H1 (cell line): Measurements from ENCODE around the gene NSUN2. TPM values are rescaled to one million over a fixed set of nuclear protein-coding genes. Genes with fewer than 3 reads are reported as not detected.

Experiments used
- CTCF ChIA-PET: fragments of 300-600 bp; sonication (Branson Sonifier 250); formaldehyde crosslinking; loops from one replicate; lab custom pipeline; 2021; ENCODE audit not compliant: partially characterized antibody; lab: Charles Lee
- POLR2A ChIA-PET: fragments of 300-600 bp; sonication (Branson Sonifier 250); formaldehyde crosslinking; loops from one replicate; lab custom pipeline; 2021; ENCODE audit warnings: inconsistent platforms; ENCODE audit not compliant: partially characterized antibody; lab: Charles Lee
- DNase-seq, 2 experiments: peaks; one replicate each; pipeline versions ENCODE4 v3.0.0 to v3.0.0-alpha.2; 2010 to 2022; ENCODE audit warnings: low spot score in 2 of 2, low read depth in 1 of 2, mixed read lengths in 1 of 2
- FAIRE-seq: peaks from 2 replicates; lab custom pipeline; 2011; peaks lifted over from hg19 to GRCh38; lab: Jason Lieb, UNC
- H2AFZ ChIP-seq: 2 replicates; pipeline ENCODE4 v1.8.1; 2012; ENCODE audit warnings: low read length, inconsistent platforms
- H2AK5ac ChIP-seq: 2 replicates; pipeline ENCODE4 v1.6.1; 2013; ENCODE audit warnings: low read depth, low read length
- H2BK120ac ChIP-seq: replicated peaks from 2 replicates; pipeline ENCODE3; 2013; ENCODE audit warnings: low read depth, low read length, inconsistent platforms
- H2BK12ac ChIP-seq: 2 replicates; pipeline ENCODE4 v1.6.1; 2013; ENCODE audit warnings: low read depth, low read length
- H2BK15ac ChIP-seq: 2 replicates; pipeline ENCODE4 v1.6.1; 2013; ENCODE audit warnings: low read length
- H2BK20ac ChIP-seq: 2 replicates; pipeline ENCODE4 v1.6.1; 2013; ENCODE audit warnings: low read length
- H2BK5ac ChIP-seq: 2 replicates; pipeline ENCODE4 v1.6.1; 2013; ENCODE audit warnings: low read depth, low read length
- H3K14ac ChIP-seq: 2 replicates; pipeline ENCODE4 v1.6.1; 2013; ENCODE audit warnings: inconsistent platforms; ENCODE audit not compliant: insufficient read length
- H3K18ac ChIP-seq: 2 replicates; pipeline ENCODE4 v1.6.1; 2013; ENCODE audit warnings: low read length; ENCODE audit errors: extremely low read depth
- H3K23ac ChIP-seq: 2 replicates; pipeline ENCODE4 v1.6.1; 2013; ENCODE audit warnings: inconsistent platforms; ENCODE audit not compliant: insufficient read length
- H3K23me2 ChIP-seq: 2 replicates; pipeline ENCODE4 v1.6.1; 2013; ENCODE audit warnings: low read depth, low read length
- H3K27ac ChIP-seq: 2 replicates; pipeline ENCODE4 v1.6.1; 2011; ENCODE audit warnings: low read depth, low read length, inconsistent platforms
- H3K27me3 ChIP-seq, 4 experiments: replicated peaks in 1 of 4; 1 replicate in 1 of 4; 2 replicates in 3 of 4; pipeline versions ENCODE4 v1.6.1 to v1.8.1; 2011 to 2013; ENCODE audit warnings: low read length in 3 of 4, mild to moderate bottlenecking in 3 of 4, inconsistent platforms in 2 of 4, mixed read lengths in 2 of 4, moderate library complexity in 1 of 4; ENCODE audit not compliant: control insufficient read depth in 3 of 4, insufficient read depth in 3 of 4; ENCODE audit errors: extremely low read depth in 1 of 4
- H3K36me3 ChIP-seq, 4 experiments: 2 replicates each; pipeline versions ENCODE4 v1.6.1 to v1.8.1; 2011 to 2013; ENCODE audit warnings: mild to moderate bottlenecking in 4 of 4, low read length in 3 of 4, moderate library complexity in 2 of 4, control low read depth in 1 of 4, inconsistent platforms in 1 of 4; ENCODE audit not compliant: insufficient read depth in 4 of 4, control insufficient read depth in 2 of 4
- H3K4ac ChIP-seq: replicated peaks from 2 replicates; pipeline ENCODE3; 2013; ENCODE audit warnings: low read length, low read depth, mixed read lengths, inconsistent platforms; ENCODE audit not compliant: insufficient read length
- H3K4me1 ChIP-seq, 4 experiments: replicated peaks in 1 of 4; 1 replicate in 1 of 4; 2 replicates in 3 of 4; pipeline versions ENCODE4 v1.6.1 to v1.8.1; 2011 to 2013; ENCODE audit warnings: low read length in 3 of 4, inconsistent platforms in 2 of 4, mixed read lengths in 1 of 4; ENCODE audit not compliant: insufficient read depth in 4 of 4, control insufficient read depth in 3 of 4
- H3K4me2 ChIP-seq, 2 experiments: 2 replicates each; pipeline versions ENCODE4 v1.6.1 to v1.8.1; 2011 to 2013; ENCODE audit warnings: low read depth in 2 of 2, low read length in 2 of 2, control low read depth in 1 of 2, inconsistent platforms in 1 of 2, mild to moderate bottlenecking in 1 of 2; ENCODE audit not compliant: insufficient read depth in 1 of 2
- H3K4me3 ChIP-seq, 4 experiments: fragments of 200-600, 300-600 bp in 1 of 4; sonication (generic), shearing (Covaris generic), sonication (Bioruptor Twin) in 1 of 4; 2 replicates each; pipeline versions ENCODE4 v1.5.1 to v1.8.1; 2011 to 2016; ENCODE audit warnings: low read length in 4 of 4, low read depth in 3 of 4, control low read depth in 2 of 4, inconsistent platforms in 2 of 4, mild to moderate bottlenecking in 2 of 4, mixed read lengths in 1 of 4, moderate library complexity in 1 of 4; ENCODE audit not compliant: insufficient read depth in 2 of 4; ENCODE audit errors: extremely low read depth in 1 of 4
- H3K56ac ChIP-seq: replicated peaks from 2 replicates; pipeline ENCODE3; 2013; ENCODE audit warnings: low read depth, mild to moderate bottlenecking, mixed read lengths, low read length, inconsistent platforms; ENCODE audit not compliant: insufficient read length
- H3K79me1 ChIP-seq: 2 replicates; pipeline ENCODE4 v1.6.1; 2013; ENCODE audit warnings: low read depth, low read length, control low read depth
- H3K79me2 ChIP-seq, 2 experiments: 2 replicates each; pipeline versions ENCODE4 v1.6.1 to v1.8.1; 2012 to 2013; ENCODE audit warnings: low read length in 2 of 2, mild to moderate bottlenecking in 2 of 2, inconsistent platforms in 1 of 2; ENCODE audit not compliant: insufficient read depth in 2 of 2, control insufficient read depth in 1 of 2
- H3K9ac ChIP-seq, 4 experiments: replicated peaks in 1 of 4; 1 replicate in 1 of 4; 2 replicates in 3 of 4; pipeline versions ENCODE4 v1.6.1 to v1.8.1; 2011 to 2013; ENCODE audit warnings: low read depth in 3 of 4, low read length in 3 of 4, control low read depth in 2 of 4, mild to moderate bottlenecking in 2 of 4, moderate library complexity in 2 of 4, inconsistent platforms in 1 of 4; ENCODE audit errors: extremely low read depth in 1 of 4
- H3K9me3 ChIP-seq, 2 experiments: 2 replicates each; pipeline versions ENCODE4 v1.6.1 to v1.8.1; 2012 to 2013; ENCODE audit warnings: mild to moderate bottlenecking in 2 of 2, moderate library complexity in 2 of 2, control low read depth in 1 of 2, inconsistent platforms in 1 of 2, low read depth in 1 of 2, low read length in 1 of 2, mixed read lengths in 1 of 2; ENCODE audit not compliant: insufficient read depth in 2 of 2
- H4K20me1 ChIP-seq, 2 experiments: replicated peaks in 1 of 2; 2 replicates each; pipeline versions ENCODE3 to v1.8.1; 2011 to 2013; ENCODE audit warnings: inconsistent platforms in 2 of 2, low read length in 2 of 2, mild to moderate bottlenecking in 1 of 2; ENCODE audit not compliant: insufficient read depth in 2 of 2, control insufficient read depth in 1 of 2
- H4K5ac ChIP-seq: 2 replicates; pipeline ENCODE4 v1.6.1; 2013; ENCODE audit warnings: low read length, low read depth, mixed read lengths, inconsistent platforms; ENCODE audit not compliant: insufficient read length
- H4K8ac ChIP-seq: 2 replicates; pipeline ENCODE4 v1.8.0; 2013; ENCODE audit warnings: mild to moderate bottlenecking, moderate library complexity, low read length, inconsistent platforms; ENCODE audit not compliant: insufficient read depth; ENCODE audit errors: extremely low read depth
- H4K91ac ChIP-seq: replicated peaks from 2 replicates; pipeline ENCODE3; 2013; ENCODE audit warnings: low read length, mixed read lengths, inconsistent platforms; ENCODE audit not compliant: insufficient read length
- CBX5 ChIP-seq: fragments of 300-800, 300-1000 bp; sonication (generic); IDR thresholded peaks from 2 replicates; pipeline ENCODE4 v1.7.1; 2016; ENCODE audit warnings: antibody characterized with exemption, low read length, low read depth
- CEBPB ChIP-seq: IDR thresholded peaks from 2 replicates; pipeline ENCODE4 v1.6.1; 2012; ENCODE audit warnings: low read depth, low read length
- CREB1 ChIP-seq: IDR thresholded peaks from 2 replicates; pipeline ENCODE4 v1.6.1; 2012; ENCODE audit warnings: inconsistent platforms
- GABPA ChIP-seq: IDR thresholded peaks from 2 replicates; pipeline ENCODE4 v1.6.1; 2011; ENCODE audit warnings: mild to moderate bottlenecking, low read length, moderate library complexity, borderline replicate concordance; ENCODE audit not compliant: insufficient read depth
- KDM4A ChIP-seq: IDR thresholded peaks from one replicate; pipeline ENCODE4 v1.7.1; 2012; ENCODE audit warnings: low read depth, mild to moderate bottlenecking, moderate library complexity, low read length, inconsistent platforms; ENCODE audit not compliant: severe bottlenecking
- KDM5A ChIP-seq: fragments of 200-600 bp; IDR thresholded peaks from 2 replicates; pipeline ENCODE4 v1.7.1; 2012; ENCODE audit warnings: mild to moderate bottlenecking, low read length, inconsistent platforms, mixed read lengths
- RFX5 ChIP-seq: IDR thresholded peaks from 2 replicates; pipeline ENCODE4 v1.6.1; 2011; ENCODE audit warnings: low read depth, low read length, improper control_type of control experiment, borderline replicate concordance
- SIRT6 ChIP-seq: IDR thresholded peaks from one replicate; pipeline ENCODE4 v1.7.1; 2012; ENCODE audit warnings: low read length, inconsistent platforms
- TBP ChIP-seq: IDR thresholded peaks from 2 replicates; pipeline ENCODE4 v1.6.1; 2011; ENCODE audit warnings: low read depth, low read length, improper control_type of control experiment
- WGBS, 2 experiments: shearing (Covaris generic) in 1 of 2; methylation state at CpG; one replicate each; pipeline versions ENCODE4 v1.1.6 to v1.1.7; 2013 to 2015; ENCODE audit warnings: low lambda C conversion rate in 2 of 2, mixed read lengths in 2 of 2, inconsistent platforms in 1 of 2, low coverage in 1 of 2, missing lambda C conversion rate in 1 of 2; ENCODE audit not compliant: insufficient replicate concordance in 2 of 2, insufficient coverage in 1 of 2, insufficient read length in 1 of 2; ENCODE audit errors: extremely low coverage in 1 of 2, missing lambda C conversion rate in 1 of 2; 5-methylcytosine and 5-hydroxymethylcytosine counted together
- polyA plus RNA-seq, 7 experiments: library from polyadenylated mRNA; depleted of rRNA in 3 of 7; stranded (reverse) in 5 of 7; unstranded in 2 of 7; fragments of >200 nt in 5 of 7; fragments of 200-250 nt in 2 of 7; gene quantifications; 1 replicate in 5 of 7; 2 replicates in 1 of 7; 4 replicates in 1 of 7; pipeline versions ENCODE4 v1.2.1 to v1.2.3, GENCODE V29; 2011 to 2013; ENCODE audit warnings: missing spikeins in 2 of 7, mixed read lengths in 2 of 7
- total RNA-seq: library from RNA; stranded (reverse); fragmentation: NEBNext Ultra II Directional; extraction: Animal tissue kit (Norgen Biotek cat#: 25700); gene quantifications from 2 replicates; pipeline ENCODE4 v1.2.1, GENCODE V29; 2021
- TF ChIP-seq, protein P1 (sequence below), 3 experiments: IDR thresholded peaks; 1 replicate in 2 of 3; 2 replicates in 1 of 3; pipeline versions ENCODE4 v1.5.1 to v1.6.1; 2011; ENCODE audit warnings: low read length in 3 of 3, mild to moderate bottlenecking in 3 of 3, inconsistent platforms in 2 of 3, low read depth in 1 of 3, moderate library complexity in 1 of 3; ENCODE audit not compliant: insufficient read depth in 1 of 3; ENCODE audit errors: control extremely low read depth in 1 of 3
- TF ChIP-seq, protein P2 (sequence below): IDR thresholded peaks from 2 replicates; pipeline ENCODE4 v1.6.1; 2011; ENCODE audit warnings: low read length, improper control_type of control experiment

NSUN2 gene
- total and polyA plus RNA-seq, 2 of the 8 experiments (the other 6 are each of a cell fraction or from before 2014, with no cell fraction given): 47.3 to 94.7 TPM

DNA sequence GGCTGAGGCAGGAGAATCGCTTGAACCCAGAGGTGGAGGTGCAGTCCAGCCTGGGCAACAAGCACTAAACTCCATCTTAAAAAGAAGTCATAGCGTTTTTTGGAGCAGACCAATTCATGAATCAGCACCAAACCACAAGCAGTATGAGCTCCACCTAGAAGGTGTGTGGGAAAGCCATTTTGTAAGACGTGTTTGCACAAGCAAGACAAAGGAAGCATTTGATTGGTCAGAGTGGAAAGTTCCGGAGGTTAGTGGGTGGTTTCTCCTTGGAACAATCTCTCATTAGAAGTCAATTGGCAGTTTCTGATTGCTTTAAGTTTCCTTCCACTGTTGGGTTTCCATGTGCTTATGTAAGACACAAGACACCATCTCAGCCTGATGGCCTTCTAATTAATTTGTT, 5.4 kb upstream of the NSUN2 start:
- no peak overlapping the region for H3K27ac ChIP-seq
- H3K9me3 ChIP-seq: no peaks in the 10 kb centered on the region
- H2AFZ ChIP-seq: no peak overlapping the region
- H3K4me1 ChIP-seq: peaks cover 0 to 2% (median 0%) of the 10 kb centered on the region in 4 experiments; a peak in 3 of 7 replicates
- DNase-seq: no peak
- ChIA-PET POLR2A (no interaction called here), CTCF (interaction anchor here (1.4 kb wide), 1 partner anchor 107 kb away, joined by 4 read pairs; no protein-coding TSS in a partner anchor)
- H2BK12ac ChIP-seq: no peak overlapping the region
- H3K23ac ChIP-seq: no peak overlapping the region
- no peak overlapping the region for H2BK15ac ChIP-seq
- H4K91ac ChIP-seq: no peak overlapping the region
- no peaks in the 10 kb centered on the region for H3K27me3 ChIP-seq
- H3K56ac ChIP-seq: no peak overlapping the region
- H3K79me2 ChIP-seq: peaks cover 4 to 40% of the 10 kb centered on the region in 2 experiments
- no peak overlapping the region for H2BK20ac ChIP-seq
- H4K20me1 ChIP-seq: peaks cover 0 to 12% of the 10 kb centered on the region in 2 experiments
- H3K14ac ChIP-seq: no peak overlapping the region
- H2BK5ac ChIP-seq: no peak overlapping the region
- no peak overlapping the region for H3K18ac ChIP-seq
- no peak overlapping the region for H3K4ac ChIP-seq
- peaks cover 9% of the 10 kb centered on the region; the same call in 1 of the 2 replicates for H3K79me1 ChIP-seq
- H2BK120ac ChIP-seq: no peak overlapping the region
- no peak overlapping the region for H3K4me2 ChIP-seq
- H3K36me3 ChIP-seq: no peaks in the 10 kb centered on the region
- H2AK5ac ChIP-seq: no peak overlapping the region
- no peak overlapping the region for H3K4me3 ChIP-seq
- H4K8ac ChIP-seq: no peak overlapping the region
- H4K5ac ChIP-seq: no peak overlapping the region
- H3K23me2 ChIP-seq: no peaks in the 10 kb centered on the region; the same call in 1 of the 2 replicates
- 74% methylated on average over 4 of the region's 4 CpGs; no CpG with 5 or more reads in 1 of the 2 experiments for WGBS, 2 experiments
- no peak overlapping the region for H3K9ac ChIP-seq
- FAIRE-seq: no peak
- TF ChIP-seq GABPA (no peak), CREB1 (no peak), TBP (no peak), KDM5A (no peak), RFX5 (no peak), CBX5 (no peak), KDM4A (no peak), SIRT6 (no peak), CEBPB (no peak)
- TF ChIP-seq, protein P1, sequence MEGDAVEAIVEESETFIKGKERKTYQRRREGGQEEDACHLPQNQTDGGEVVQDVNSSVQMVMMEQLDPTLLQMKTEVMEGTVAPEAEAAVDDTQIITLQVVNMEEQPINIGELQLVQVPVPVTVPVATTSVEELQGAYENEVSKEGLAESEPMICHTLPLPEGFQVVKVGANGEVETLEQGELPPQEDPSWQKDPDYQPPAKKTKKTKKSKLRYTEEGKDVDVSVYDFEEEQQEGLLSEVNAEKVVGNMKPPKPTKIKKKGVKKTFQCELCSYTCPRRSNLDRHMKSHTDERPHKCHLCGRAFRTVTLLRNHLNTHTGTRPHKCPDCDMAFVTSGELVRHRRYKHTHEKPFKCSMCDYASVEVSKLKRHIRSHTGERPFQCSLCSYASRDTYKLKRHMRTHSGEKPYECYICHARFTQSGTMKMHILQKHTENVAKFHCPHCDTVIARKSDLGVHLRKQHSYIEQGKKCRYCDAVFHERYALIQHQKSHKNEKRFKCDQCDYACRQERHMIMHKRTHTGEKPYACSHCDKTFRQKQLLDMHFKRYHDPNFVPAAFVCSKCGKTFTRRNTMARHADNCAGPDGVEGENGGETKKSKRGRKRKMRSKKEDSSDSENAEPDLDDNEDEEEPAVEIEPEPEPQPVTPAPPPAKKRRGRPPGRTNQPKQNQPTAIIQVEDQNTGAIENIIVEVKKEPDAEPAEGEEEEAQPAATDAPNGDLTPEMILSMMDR (IDR thresholded peaks at IDR 0.05; ENCODE audit: control extremely low read depth in 1 of 3, insufficient read depth in 1 of 3, low read depth in 1 of 3, low read length in 3 of 3): no peak
- TF ChIP-seq, protein P2, sequence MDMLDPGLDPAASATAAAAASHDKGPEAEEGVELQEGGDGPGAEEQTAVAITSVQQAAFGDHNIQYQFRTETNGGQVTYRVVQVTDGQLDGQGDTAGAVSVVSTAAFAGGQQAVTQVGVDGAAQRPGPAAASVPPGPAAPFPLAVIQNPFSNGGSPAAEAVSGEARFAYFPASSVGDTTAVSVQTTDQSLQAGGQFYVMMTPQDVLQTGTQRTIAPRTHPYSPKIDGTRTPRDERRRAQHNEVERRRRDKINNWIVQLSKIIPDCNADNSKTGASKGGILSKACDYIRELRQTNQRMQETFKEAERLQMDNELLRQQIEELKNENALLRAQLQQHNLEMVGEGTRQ: no peak
